ENCODE data around the gene RPS27A. TPM values are rescaled to one million over a fixed set of nuclear protein-coding genes. Genes with fewer than 3 reads are reported as not detected.

Gene RPS27A
- total and polyA plus RNA-seq, 2 donors (not counting 1 experiment from before 2014, with no cell fraction given), result 1,678 to 3,107 TPM

DNA sequence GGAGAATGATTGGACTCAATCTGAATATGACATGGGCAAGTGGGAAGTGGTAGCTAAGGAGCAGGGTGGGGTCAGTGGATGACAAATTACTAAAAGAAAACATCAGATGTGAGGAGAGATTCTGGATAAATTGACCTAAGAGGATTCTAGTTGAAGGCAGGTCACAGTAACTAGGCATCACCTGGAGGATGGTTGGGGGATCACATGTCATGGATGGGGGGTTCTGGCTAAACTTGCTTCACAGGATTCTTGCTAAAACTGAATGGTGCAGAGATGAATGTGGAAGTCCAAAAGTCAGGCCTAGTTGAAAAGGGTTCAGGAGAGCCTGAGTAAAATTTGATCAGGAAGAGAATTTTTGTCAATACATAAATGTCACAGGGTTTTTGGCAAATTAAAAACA lies 18.7 kb upstream of the RPS27A start:
- Mint-ChIP-seq H3K27me3 (no peaks in the 10 kb centered on the region), H3K4me1 (no peaks in the 10 kb centered on the region), H3K9me3 (ENCODE audit: insufficient read depth) (no peaks in the 10 kb centered on the region), H3K27ac (no peak overlapping the region), H3K4me3 (no peak overlapping the region)
- ChIA-PET CTCF (no interaction called here), POLR2A (no interaction called here)
- Histone ChIP-seq H3K4me1 (ENCODE audit: control insufficient read depth in 2 of 2, insufficient read depth in 2 of 2, low read length in 2 of 2) (no peaks in the 10 kb centered on the region), H3K27me3 (replicated peaks in 1 of 4; ENCODE audit: control extremely low read depth in 1 of 4, control insufficient read depth in 3 of 4, insufficient read depth in 4 of 4, low read length in 3 of 4) (no peaks in the 10 kb centered on the region), H3K4me3 (ENCODE audit: control extremely low read depth in 1 of 5, extremely low read depth in 1 of 5, insufficient read depth in 1 of 5, low read depth in 2 of 5, low read length in 4 of 5) (no peak overlapping the region), H3K4me2 (replicated peaks; ENCODE audit: low read depth, low read length, poor library complexity, severe bottlenecking) (no peak overlapping the region), H3K9me3 (ENCODE audit: control extremely low read depth in 1 of 3, control insufficient read depth in 2 of 3, insufficient read depth in 1 of 3, low read length in 2 of 3) (no peaks in the 10 kb centered on the region), H3K9ac (ENCODE audit: low read length) (no peak overlapping the region), H3K79me2 (ENCODE audit: control insufficient read depth, insufficient read depth, low read length) (no peaks in the 10 kb centered on the region), H3K27ac (ENCODE audit: low read length in 2 of 2) (no peak overlapping the region), H4K20me1 (ENCODE audit: control insufficient read depth, insufficient read depth, low read length, poor library complexity, severe bottlenecking) (no peaks in the 10 kb centered on the region), H2AFZ (ENCODE audit: insufficient read depth, low read depth, low read length, poor library complexity, severe bottlenecking) (no peak overlapping the region), H3K36me3 (replicated peaks in 1 of 2; ENCODE audit: control extremely low read depth in 1 of 2, control insufficient read depth in 1 of 2, extremely low read depth in 1 of 2, insufficient read depth in 2 of 2, low read length in 1 of 2) (no peaks in the 10 kb centered on the region)
- no peak for DNase-seq
- TF ChIP-seq, protein P1, sequence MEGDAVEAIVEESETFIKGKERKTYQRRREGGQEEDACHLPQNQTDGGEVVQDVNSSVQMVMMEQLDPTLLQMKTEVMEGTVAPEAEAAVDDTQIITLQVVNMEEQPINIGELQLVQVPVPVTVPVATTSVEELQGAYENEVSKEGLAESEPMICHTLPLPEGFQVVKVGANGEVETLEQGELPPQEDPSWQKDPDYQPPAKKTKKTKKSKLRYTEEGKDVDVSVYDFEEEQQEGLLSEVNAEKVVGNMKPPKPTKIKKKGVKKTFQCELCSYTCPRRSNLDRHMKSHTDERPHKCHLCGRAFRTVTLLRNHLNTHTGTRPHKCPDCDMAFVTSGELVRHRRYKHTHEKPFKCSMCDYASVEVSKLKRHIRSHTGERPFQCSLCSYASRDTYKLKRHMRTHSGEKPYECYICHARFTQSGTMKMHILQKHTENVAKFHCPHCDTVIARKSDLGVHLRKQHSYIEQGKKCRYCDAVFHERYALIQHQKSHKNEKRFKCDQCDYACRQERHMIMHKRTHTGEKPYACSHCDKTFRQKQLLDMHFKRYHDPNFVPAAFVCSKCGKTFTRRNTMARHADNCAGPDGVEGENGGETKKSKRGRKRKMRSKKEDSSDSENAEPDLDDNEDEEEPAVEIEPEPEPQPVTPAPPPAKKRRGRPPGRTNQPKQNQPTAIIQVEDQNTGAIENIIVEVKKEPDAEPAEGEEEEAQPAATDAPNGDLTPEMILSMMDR (IDR thresholded peaks at IDR 0.05), result no peak
- no peak for TF ChIP-seq EZH2 (IDR thresholded peaks at IDR 0.05; ENCODE audit: borderline replicate concordance, insufficient read depth, low read depth, low read length, poor library complexity, severe bottlenecking)
- intact Hi-C loops (cut with micrococcal nuclease), result no loop called here
- no peak for ATAC-seq (ENCODE audit: low read depth)

DNA sequence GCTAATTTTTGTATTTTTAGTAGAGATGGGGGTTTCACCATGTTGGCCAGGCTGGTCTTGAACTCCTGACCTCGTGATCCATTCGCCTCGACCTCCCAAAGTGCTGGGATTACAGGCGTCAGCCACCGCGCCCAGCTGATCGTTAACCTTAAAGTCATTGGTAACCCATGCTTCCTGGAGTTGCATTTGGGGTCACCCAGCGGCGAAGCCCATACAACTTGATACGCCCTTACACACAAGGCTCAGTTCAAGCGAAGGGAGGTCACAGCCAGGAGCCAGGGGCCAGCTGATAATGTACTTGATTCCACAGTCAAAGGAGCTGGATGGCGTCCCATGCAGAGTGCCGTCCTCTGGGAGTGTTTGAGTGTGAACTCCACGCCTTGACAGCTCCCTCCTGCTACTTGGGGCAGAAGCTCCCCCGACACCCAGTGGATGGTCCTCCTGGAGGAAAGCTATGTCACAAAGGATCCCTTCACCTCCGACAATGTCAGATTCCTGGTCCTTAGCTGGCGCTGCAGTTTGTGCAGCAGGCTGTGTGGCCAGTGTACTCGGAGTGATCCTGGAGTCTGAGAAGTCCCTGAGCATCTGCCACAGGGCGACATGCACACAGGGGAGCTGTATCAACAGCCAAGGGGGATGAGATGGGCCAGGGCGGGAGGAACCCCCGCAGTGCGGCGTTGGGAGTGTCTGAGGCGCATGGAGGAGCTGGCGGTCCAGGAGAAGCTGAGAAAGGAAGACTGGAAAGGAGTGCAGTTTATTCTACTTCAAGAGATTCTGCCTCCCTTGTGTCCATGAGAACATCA lies 8.3 kb upstream of the RPS27A start:
- H3K27ac ChIP-seq (ENCODE audit: low read length in 2 of 2), result peak overlapping the region; percentile 77 to 86
- ATAC-seq (ENCODE audit: low read depth), result no peak
- H3K4me3 ChIP-seq (ENCODE audit: control extremely low read depth in 1 of 5, extremely low read depth in 1 of 5, insufficient read depth in 1 of 5, low read depth in 2 of 5, low read length in 4 of 5), result peak overlapping the region in 4 of 5 experiments; percentile 54 to 73 (median 68)
- CTCF ChIA-PET, result interaction anchor here (1.3 to 1.6 kb wide), 4 partner anchors 8 to 89 kb away, joined by 3 to 6 read pairs (median 4); partner anchors contain the start of genes CLHC1 and RPS27A
- H3K4me2 ChIP-seq (replicated peaks; ENCODE audit: low read depth, low read length, poor library complexity, severe bottlenecking), result peak overlapping the region; percentile 77
- no peaks in the 10 kb centered on the region for H4K20me1 ChIP-seq (ENCODE audit: control insufficient read depth, insufficient read depth, low read length, poor library complexity, severe bottlenecking)
- WGBS (ENCODE audit: insufficient coverage), result 91% methylated on average over 24 of the region's 25 CpGs
- Mint-ChIP-seq H3K9me3 (ENCODE audit: insufficient read depth) (peaks cover 4% of the 10 kb centered on the region), H3K27me3 (no peaks in the 10 kb centered on the region), H3K4me1 (peaks cover 26% of the 10 kb centered on the region), H3K27ac (peak overlapping the region; percentile 90), H3K4me3 (peak overlapping the region; percentile 83)
- H3K79me2 ChIP-seq (ENCODE audit: control insufficient read depth, insufficient read depth, low read length), result no peaks in the 10 kb centered on the region
- POLR2A ChIA-PET, result interaction anchor here (0.6 to 2.7 kb wide), 4 partner anchors 8 to 294 kb away, joined by 4 to 26 read pairs (median 8); partner anchors contain the start of genes CLHC1 and RPS27A
- H3K9me3 ChIP-seq (ENCODE audit: control extremely low read depth in 1 of 3, control insufficient read depth in 2 of 3, insufficient read depth in 1 of 3, low read length in 2 of 3), result peaks cover 0 to 11% (median 0%) of the 10 kb centered on the region in 3 donors
- H2AFZ ChIP-seq (ENCODE audit: insufficient read depth, low read depth, low read length, poor library complexity, severe bottlenecking), result peak overlapping the region; percentile 90
- intact Hi-C loops (cut with micrococcal nuclease), result loop anchor here (1.0 to 10.0 kb wide), 5 partner anchors 8 to 501 kb away; partner anchors contain the start of genes CLHC1, EML6, MTIF2 and PNPT1
- peak overlapping the region; percentile 83 for H3K9ac ChIP-seq (ENCODE audit: low read length)
- H3K4me1 ChIP-seq (ENCODE audit: control insufficient read depth in 2 of 2, insufficient read depth in 2 of 2, low read length in 2 of 2), result peaks cover 16 to 24% of the 10 kb centered on the region in 2 donors
- H3K27me3 ChIP-seq (replicated peaks in 1 of 4; ENCODE audit: control extremely low read depth in 1 of 4, control insufficient read depth in 3 of 4, insufficient read depth in 4 of 4, low read length in 3 of 4), result no peaks in the 10 kb centered on the region
- TF ChIP-seq EZH2 (IDR thresholded peaks at IDR 0.05; ENCODE audit: borderline replicate concordance, insufficient read depth, low read depth, low read length, poor library complexity, severe bottlenecking), result no peak
- TF ChIP-seq, protein P1 (IDR thresholded peaks at IDR 0.05), result no peak
- DNase-seq, result peak; percentile 50
- H3K36me3 ChIP-seq (replicated peaks in 1 of 2; ENCODE audit: control extremely low read depth in 1 of 2, control insufficient read depth in 1 of 2, extremely low read depth in 1 of 2, insufficient read depth in 2 of 2, low read length in 1 of 2), result no peaks in the 10 kb centered on the region
